GM23248 (cell line): Measurements from ENCODE around the gene PPM1L.

Experiments used
- EZH2 ChIP-seq: fragments of 200-600 bp; sonication (generic); IDR thresholded peaks from 2 replicates; pipeline ENCODE4 v1.6.1; 2018; ENCODE audit warnings: antibody characterized with exemption, mild to moderate bottlenecking; ENCODE audit not compliant: insufficient read depth, poor library complexity, severe bottlenecking
- EZH2phosphoT487 ChIP-seq: fragments of 200-600 bp; sonication (generic); IDR thresholded peaks from 2 replicates; pipeline ENCODE4 v1.6.1; 2018; ENCODE audit warnings: antibody characterized with exemption, moderate library complexity, mild to moderate bottlenecking, low read depth; ENCODE audit not compliant: insufficient read depth

- TF ChIP-seq EZH2phosphoT487 = no peak
- no peak for TF ChIP-seq EZH2
Observed at GRCh38 chr3:161084277-161084676, 328.2 kb downstream of the PPM1L start.
